ENCODE measurements around the gene THRA. TPM values are rescaled to one million over a fixed set of nuclear protein-coding genes. Genes with fewer than 3 reads are reported as not detected.

Gene THRA
- total RNA-seq, 2 donors from 2014 or later = 50.8 to 65.8 TPM

DNA sequence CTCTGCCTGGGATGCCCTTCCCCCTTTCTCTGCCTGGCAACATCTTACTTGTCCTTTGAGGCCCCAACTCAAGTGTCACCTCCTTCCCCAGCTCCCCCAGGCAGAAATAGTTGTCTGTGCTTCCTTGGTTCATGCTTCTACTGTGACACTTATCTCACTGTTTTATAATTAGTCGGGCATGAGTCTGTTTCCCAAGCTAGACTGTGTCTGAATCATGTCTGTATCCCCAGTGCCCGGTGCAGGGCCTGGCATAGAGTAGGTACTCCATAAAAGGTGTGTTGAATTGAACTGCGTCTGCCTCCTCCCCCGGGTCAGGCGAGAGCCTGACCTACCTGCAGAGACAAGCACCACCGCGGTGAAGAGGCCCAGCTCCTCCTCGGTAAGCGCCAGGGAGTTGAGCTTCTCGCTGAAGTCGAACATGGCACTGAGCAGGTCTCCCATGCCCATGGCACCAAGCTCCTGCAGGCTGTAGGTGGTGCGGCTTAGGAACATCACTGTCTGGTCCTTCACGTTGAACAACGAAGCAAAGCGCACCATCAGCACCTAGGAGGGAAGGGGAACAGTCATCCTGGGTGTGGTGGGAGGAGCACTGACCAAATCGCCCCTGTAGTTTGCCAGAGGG lies 30.9 kb downstream of the THRA start:
- intact Hi-C loops (cut with DNase I) = no loop called here
- no peak for DNase-seq (ENCODE audit: low spot score)

DNA sequence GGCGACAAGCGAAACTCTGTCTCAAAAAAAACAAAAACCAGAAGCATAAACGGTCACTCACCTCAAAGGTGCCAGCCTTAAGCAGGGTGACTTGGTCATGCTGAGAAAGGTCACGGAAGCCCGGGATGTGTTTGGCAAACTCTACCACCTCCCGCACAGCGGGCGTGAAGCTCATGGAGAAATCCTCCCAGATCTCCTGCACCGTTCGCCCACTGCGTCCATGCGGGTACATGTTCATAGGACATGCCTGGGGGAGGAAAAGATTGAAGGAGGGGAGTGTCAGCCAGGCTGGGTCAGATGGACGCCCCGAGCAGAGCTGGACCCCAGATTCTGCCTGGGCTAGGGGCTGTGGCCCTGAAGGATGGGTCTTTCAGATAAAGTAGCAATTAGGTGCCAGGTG lies 32.1 kb downstream of the THRA start:
- intact Hi-C loops (cut with DNase I) = no loop called here
- no peak for DNase-seq (ENCODE audit: low spot score)

DNA sequence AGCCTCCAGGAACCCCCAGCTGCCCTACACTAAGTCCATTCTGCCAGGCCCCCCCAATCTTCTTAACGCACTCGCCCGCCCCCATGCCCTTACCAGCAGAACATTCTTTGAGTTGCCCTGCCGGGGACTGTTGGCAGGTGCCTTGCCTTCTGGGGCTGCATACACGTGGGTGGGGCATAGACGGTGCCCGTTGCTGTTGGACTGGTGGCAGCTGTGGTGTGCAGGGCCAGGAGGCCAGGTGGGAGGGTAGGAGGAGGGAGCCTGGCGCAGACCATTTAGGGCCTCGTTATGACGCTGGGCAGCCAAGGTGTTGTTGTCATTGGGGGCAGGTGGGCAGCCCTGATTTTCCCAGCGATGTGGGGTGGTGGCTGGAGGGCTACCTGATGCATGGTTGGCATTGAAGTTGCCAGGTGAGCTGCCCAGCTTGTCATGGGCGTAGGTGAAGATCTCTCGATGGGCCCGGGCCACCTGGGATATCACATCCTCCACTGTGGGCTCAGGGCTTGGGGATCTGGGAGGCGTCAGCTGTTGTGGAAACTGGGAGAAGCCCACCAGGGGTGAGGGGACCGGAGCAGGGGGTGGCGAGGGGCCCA lies 32.7 kb downstream of the THRA start:
- no peak for DNase-seq (ENCODE audit: low spot score)
- intact Hi-C loops (cut with DNase I) = no loop called here

DNA sequence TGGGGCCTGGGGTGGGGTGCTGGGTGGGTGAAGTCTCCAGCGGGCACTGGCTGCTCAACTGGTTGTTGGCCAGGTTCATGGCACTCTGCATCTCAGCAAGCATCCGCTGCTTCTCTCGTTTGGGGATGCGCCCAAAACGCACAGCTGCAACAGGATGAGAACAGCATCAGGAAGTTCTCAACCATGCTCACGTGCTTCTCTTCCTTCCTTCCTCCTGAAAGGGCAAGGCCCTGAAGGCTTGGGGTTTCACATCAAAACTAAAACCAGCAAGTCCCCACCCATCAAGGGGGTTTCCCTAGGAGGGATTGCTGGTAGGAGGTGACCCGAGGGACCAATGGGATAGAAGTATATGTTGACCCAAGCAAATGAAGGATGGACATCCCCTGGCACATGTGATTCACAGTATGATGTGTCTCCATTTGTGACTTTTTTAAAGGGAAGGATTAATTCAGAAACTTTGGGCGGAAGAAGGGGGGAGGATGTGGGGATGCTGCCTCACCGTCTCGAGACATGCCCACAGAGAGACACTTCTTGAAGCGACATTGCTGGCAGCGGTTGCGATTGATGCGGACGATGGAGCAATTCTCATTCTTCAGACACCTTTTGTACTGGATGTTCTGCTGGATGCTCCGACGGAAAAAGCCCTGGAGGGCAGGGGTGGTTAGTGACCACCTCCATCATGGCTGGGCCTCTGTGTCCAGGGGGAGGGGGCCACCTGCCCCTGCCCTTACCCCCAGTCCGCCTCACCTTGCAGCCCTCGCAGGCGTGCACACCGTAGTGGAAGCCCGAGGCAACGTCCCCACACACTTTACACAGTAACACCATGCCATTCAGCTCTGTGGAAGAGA lies 33.4 kb downstream of the THRA start:
- no peak for DNase-seq (ENCODE audit: low spot score)
- intact Hi-C loops (cut with DNase I) = no loop called here

DNA sequence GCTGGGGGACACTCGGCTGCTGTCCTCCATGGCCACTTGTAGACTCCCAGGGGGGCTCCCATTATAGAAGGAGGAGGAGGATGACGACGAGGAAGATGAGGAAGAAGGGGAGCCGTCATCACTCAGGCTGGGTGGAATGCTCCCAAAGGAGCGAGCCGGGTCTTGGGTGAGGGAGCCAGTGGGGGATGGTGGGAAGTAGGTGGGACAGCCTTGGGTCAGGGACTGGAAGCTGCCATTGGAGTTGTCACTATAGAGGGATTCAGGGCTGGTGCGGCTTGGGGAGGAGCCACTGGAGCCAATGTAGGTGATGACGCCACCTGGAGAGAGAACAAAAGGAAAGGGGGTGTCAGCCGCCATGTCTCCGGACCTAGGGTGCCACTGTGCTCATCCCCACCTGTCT lies 34.3 kb downstream of the THRA start:
- DNase-seq (ENCODE audit: low spot score) = no peak
- intact Hi-C loops (cut with DNase I) = no loop called here

DNA sequence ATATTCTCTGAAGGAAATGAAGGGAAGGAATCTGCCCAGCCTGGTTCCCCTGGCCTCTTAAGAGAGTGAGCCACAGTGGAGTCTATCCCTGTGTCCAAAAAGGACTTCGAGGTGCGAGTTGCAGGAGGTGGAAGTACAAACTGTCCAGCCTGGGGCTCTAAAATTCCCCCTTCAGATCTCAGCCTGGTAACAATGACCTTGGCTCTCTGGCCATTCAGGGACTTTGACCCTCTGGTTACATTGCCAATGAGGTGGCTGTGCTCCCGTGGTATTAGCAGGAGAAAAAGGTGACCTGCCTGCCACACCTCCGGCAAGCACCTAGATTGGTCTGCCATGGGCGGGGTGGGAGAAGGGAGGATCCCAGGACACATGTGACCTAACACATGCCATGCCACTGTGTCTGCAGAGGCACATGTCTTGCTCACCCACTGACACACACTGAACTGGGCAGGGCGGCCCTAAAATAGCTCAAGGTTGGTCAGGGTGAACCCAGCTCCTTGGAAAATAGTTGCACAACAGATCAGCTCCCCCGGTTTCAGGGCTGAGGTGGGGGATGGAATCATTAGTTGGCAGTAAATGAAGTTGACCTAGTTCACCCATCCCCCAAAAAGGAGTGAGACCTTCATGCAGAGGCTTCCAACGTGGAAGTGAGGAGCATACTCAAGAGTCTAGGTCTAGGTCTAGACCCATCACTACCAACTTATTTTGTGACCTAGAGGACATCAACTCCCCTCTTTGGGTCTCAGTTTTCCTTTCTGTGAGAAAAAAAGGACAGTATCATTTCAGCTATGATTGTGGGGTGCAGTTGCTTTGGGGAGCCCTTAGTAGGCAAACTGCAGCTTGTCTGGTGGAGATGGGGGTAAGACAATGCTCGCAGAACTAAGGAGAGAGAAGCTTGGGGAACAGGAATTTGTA lies 35.4 kb downstream of the THRA start:
- intact Hi-C loops (cut with DNase I) = no loop called here
- no peak for DNase-seq (ENCODE audit: low spot score)

DNA sequence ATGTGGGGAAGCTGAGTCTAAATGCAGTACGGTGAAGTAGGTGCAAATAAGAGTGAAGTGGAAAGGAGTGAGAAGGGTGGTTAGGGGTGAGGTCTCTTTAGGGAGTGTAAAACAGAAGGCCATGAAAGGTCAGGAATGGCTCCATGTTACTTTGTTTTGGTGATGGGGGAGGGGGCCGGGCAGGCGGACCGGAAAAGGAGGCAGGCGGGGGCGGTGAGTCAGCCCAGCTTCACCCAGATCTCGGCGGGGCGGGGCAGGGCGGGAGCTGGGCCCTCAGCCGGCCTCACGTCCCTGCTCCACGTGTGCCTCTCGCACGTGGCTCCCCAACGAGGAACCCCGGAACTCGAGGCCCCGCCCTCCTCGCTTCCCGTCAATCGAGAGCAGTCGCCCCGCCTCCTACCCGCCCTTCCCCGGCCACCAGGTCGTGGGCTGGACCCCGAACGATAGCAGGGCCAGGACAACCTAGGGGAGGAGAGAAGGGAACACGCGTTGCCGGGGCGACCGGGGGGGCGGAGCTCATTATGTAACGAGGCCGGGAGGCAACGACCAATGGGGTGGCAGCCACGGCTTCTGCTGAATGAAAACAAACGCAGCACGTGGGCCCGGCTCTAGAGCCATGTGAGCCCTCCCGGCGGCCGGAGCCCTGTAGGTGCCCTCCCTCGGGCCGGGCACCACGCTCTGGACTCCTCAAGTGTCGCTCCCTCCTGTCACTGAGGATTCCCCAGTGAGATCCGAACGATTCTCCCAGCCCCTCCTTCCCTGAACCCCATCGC lies 36.3 kb downstream of the THRA start:
- intact Hi-C loops (cut with DNase I) = no loop called here

DNA sequence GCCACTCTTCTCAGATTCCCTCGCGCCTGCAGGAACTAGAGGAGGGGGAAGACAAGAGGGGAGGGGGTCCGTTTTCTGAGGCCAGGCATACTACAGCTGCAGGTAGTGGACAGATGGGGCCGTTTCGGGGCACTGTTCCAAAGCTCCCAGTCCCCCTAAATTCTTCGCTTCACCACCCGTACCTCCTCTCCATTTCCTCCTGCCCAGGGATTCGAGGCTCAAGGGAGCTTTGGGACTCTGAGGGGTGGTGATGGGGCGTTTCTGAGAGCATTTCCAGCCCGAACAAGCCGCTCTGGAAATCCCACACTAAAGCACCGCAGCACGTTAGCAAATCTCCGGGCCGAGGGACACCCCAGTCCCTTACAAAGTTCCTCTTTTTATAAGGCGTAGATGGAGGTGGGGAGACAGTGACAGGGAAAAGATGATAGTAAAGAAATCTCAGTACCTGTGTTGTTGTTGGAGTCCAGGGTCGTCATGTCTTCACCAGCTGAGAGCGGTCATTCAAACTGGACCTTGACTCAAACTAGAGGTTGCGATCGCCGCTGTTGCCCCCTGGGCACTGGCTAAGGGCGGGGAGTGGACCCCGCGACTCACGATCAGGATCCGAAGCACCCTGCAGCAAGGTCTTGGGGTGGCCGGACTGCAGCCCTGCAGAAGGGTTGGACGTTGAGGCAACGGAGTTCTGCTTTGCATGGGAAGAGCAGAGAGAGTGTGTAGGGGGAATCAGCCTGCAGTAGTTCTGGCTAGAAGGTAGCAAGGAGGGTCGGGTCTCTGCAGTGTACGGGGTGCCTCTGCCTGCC lies 37.1 kb downstream of the THRA start:
- intact Hi-C loops (cut with DNase I) = no loop called here
- no peak for DNase-seq (ENCODE audit: low spot score)

More for the DNA sequence above, 36.3 kb downstream of the THRA start:
- peak; percentile 100 for DNase-seq (ENCODE audit: low spot score)

DNA sequence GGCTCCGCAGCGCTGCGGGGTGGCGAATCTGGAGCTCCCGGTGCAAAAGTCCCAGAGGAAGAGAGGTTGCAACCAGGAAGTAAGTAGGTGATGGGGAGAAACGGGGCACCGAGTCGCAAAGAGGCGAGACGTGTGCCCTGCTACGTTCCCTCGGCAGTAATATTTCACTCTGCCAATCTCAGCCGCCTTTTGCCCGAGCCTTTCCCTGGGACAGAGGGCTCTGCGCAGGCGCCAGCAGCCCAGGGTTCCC lies 37.6 kb downstream of the THRA start, which contains the start of gene NR1D1:
NR1D1 (minus strand) TSS at position 171 of the 250 bp plus-strand sequence. CDS start 495 bp downstream, outside the sequence.
- no peak for DNase-seq (ENCODE audit: low spot score)
- intact Hi-C loops (cut with DNase I) = no loop called here

DNA sequence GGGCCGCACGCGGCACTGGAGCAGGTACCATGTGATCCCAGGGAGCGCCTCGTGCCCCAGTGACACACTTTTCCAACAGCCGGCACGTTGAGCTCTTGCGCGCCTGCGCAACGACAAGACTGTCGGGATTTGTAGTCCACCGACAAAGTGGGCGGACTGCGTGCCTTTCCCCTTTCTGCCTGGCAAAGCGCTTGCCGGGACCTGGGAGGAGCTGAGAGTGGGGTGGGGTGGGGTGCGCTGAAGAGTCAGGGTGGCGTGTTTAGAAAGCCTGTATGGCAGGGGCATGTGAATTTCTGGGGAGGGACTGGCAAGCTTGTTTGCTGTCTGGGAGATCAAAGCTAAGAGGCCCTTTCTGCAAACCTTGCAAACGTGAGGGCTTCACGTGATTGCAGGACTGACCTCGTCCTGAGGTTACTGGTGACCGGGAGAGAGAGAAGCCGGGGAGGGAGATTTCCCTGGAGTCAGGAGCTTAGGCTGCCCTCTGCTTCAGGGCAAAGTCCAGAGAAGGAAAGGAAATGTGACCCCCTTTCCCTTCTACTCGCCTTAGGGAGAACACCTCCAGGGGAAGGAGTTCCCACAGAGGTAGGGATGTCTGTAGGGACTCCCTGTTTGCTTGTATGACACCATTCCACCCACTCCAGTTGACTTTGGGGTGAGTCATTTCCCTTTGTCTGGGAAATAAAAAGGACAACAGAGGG lies 38.1 kb downstream of the THRA start:
- intact Hi-C loops (cut with DNase I) = no loop called here
- peak; percentile 99 for DNase-seq (ENCODE audit: low spot score)

DNA sequence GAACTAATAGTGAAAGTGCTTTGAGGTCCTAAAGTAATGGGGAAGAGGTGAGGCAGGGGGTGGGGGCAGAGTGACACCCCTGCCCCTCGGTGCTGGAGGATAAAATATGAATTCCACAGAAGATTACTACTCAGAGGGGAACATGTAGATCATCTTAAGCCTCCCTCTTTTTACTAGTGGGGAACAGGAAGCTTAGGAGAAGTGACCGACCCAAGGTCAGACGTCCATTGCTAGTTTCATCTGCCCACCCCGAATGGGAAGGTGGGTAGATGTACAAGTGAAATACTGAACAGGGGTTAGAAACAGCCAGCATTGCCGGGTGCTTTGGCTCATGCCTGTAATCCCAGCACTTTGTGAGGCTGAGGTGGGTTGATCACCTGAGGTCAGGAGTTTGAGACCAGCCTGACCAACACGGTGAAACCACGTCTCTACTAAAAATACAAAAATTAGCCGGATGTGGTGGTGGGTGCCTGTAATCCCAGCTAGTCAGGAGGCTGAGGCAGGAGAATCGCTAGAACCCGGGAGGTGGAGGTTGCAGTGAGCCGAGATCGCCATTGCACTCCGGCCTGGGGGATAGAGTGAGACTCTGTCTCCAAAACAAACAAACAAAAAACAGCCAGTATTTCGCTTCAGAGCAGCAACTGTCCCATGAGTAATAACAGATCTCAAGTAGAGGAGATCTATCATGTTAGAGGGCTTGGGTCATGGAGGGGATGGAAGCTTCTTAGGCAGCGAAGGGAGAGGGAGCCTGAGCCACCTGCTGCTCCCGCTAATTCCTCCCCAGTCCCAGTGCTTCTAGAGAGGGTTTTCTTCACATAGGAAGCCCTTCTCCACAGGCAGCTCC lies 38.8 kb downstream of the THRA start:
- DNase-seq (ENCODE audit: low spot score) = no peak
- intact Hi-C loops (cut with DNase I) = no loop called here

DNA sequence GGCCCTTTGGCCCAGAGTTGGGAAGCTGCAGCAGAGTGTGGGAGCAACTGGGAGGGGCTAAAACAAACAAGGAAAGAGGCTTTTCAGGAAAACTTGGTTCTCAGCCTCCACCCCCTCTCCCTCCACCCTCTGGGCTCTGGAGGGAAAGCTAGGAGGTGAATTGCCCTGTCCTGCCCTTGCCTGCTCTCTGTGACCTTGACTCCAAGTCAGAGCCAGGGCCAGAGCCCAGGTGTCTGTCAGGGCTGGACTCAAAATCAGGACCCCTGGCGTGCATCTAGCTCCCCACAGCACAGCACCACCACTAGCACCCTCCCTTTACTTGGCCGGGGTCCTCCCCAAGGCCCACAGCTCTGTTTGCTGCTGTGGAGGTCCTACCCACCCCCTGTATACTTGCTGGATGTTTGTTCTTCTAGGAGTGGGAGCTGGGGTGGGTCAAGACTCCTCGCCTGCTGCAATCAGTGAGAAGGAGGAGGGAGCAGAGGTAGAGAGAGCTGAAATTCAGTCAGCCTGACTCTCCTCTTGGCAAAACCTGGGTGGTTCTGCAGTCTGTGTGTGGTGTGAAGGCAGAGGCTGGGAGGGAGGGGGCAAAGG lies 40.4 kb downstream of the THRA start:
- intact Hi-C loops (cut with DNase I) = no loop called here
- no peak for DNase-seq (ENCODE audit: low spot score)

DNA sequence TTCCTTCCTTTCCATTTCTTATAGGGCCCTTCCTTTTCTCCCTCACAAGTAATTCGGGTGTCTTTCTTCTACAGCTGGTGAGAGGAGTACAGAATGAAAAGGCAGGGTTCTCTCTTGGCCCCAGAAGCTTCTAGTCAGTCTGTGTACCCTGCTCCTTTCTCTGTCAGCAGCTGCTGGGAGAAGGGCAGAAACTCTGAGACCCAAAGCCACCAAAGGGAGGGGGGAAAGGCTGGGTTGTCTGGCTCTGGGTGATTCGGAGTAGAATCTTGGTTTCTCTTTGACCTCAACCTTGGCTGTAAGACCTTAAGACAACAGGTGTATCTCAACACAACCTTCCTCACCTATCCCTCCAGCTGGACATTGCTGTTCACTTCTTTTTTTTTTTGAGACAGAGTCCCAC lies 40.9 kb downstream of the THRA start:
- no peak for DNase-seq (ENCODE audit: low spot score)
- intact Hi-C loops (cut with DNase I) = no loop called here

DNA sequence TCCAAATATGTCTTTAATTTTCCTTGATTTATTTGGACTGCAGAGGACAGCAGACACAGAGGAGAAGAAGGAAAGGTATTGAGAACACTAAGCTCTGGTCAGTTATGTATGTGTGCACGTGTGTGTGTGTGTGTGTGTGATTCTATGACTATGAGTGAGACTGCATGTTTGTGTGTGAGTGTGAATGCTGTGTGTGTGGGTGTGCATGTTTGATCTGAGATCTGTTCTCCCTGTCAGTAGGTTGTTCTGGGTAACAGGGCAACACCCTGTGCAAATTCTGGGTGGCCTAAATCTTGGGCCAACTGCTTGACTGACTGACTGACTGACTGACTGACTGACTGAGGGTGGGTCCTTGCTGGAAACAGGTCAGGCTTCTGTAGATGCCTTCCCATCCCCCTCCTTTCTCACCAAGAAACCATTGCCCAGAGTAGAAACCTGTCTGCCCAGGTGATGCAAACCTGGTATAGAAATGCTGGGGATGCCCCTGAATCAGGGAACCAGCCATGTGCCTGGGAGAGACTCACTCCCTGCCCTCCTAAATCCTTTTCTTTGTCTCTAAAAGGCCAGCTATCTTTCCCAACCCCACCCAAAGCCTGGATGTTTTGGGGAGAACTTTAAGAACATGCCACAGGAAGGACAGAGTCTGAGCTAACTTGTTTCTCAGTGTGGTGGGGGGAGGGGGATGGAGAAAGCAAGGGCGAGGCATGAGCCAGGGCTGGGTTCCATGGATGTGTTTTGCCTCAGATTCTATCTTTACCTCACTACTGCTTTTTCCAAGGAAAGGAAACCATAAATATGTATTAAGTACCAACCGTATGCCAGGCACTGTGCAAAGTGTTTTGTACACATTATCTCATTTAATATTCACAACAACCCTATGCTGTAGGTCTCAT lies 42.1 kb downstream of the THRA start:
- intact Hi-C loops (cut with DNase I) = no loop called here
- DNase-seq (ENCODE audit: low spot score) = no peak

All from posterior vena cava (tissue), 2 donors.